ENCODE results near the gene STAT5A.
"Not testable (repeated sequence)": the region's sequence is repeated elsewhere in the genome, so short reads cannot be mapped to it uniquely, and the experiment has no call there.

STAT5A gene

DNA sequence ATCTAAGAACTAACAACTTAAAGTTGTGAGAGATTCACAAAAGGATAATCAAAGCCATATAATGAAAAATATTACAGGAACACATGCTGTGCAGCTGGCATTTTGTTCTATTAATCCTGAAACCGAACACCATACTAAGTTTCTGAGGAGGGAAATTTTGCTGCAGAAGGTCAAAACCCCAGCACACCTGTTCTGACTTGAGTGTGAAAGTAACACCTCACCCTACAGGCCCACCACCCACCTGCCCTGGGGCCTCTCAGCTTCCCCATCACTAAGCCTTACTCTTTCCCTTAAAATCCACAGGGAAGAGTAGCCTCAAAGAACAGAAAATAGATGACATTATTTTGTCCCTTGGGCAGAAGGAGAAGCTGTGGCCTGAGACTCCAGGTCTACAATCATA is 44.8 kb downstream of the STAT5A start:
- DNase-seq (ENCODE audit: low spot score), result no peak

DNA sequence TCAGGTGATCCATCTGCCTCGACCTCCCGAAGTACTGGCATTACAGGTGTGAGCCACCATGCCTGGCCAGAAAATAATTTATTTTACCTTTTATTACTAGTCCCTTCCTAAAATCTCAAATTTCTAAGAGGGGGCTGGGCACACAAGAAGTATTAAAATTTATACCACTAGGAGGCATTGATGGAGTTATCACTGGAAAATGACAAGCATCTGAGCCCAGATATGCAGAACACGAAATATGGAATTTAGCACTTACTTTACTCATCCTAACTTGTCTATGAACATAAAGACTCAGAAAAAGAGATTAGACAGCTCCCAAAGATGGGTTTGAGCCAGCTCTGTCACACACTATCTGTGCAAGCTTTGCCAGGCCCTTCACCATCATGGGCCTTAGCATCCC is 46.4 kb downstream of the STAT5A start:
- DNase-seq (ENCODE audit: low spot score), result no peak

DNA sequence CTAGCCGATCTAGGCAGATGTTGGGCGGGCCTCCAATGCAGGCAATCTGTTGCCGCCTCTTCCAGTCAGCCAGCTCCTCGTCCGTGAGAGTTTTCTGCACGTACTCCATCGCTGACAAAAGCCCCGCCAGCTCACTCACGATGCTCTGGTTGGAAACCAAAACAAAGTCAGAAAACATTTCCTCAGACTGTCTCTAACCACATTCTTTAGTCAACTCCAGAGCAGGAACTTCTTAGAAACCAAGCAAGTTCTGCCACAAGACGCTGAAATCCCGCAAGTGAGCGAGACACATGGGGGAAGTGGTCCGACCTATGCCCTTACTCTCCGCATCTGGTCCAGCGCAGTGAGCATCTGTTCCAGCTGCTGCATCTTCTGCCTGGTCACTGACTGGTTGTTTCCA is 49.1 kb downstream of the STAT5A start:
- no peak for DNase-seq (ENCODE audit: low spot score)

DNA sequence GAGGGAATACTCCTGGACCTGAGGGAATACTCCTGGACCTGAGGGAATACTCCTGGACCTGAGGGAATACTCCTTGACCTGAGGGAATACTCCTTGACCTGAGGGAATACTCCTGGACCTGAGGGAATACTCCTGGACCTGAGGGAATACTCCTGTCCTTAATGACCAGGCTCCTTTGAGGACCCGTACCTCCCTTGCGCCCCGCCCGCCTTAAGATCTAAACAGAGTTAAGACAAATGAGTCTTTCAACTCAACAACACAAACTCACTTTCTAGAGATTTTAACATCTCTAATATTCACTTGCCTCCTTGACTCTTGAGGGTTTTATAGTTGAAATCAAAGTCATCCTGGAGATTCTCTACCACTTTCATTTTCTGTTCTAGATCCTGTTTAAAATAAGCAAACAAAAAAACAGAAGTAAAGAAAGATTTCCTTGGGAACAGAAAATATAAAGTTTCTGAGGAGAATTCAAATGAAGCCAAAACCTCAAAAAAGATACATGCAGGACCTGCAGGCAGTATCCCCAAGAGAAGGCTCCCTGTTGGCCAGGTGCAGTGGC is 50.2 kb downstream of the STAT5A start:
- DNase-seq (ENCODE audit: low spot score), result no peak

DNA sequence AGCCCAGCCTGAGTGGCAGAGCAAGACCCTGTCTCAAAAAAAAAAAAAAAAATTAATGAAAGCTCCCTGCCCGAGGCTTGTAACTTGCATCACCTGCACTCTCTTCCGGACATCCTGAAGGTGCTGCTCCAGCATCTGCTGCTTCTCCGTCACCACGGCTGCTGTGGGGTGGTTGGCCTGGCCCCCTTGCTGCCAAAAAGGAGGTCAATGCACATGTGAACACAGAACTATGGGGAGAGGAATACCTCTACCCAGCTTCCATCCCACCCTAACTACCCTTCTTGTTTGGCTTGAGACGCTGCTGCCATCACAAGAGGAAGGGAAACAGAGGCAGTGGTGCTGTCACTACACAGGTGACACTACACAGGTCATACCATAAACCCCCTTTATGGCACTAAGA is 50.9 kb downstream of the STAT5A start:
- DNase-seq (ENCODE audit: low spot score), result no peak

DNA sequence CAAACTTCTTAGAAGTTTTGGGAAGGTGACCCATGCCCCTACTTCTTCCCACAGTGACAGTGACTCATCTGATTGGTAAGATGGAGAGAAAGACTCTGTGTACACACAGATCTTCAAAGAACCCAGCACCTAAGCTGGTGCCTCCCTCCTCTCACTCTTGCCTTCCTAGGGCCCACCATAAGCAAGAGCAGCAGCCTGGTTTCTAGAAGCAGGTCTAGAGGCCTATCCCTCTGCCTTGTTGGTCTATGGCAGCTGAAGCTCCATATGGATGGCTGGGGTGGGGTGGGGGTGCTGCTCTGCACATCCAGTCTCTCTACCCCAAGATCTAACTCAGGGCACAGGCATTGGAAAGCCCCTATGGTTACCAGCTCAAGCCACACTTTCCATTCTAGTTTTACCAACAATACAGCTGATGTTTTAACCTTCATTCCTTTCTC is 52.4 kb downstream of the STAT5A start:
- DNase-seq (ENCODE audit: low spot score), result no peak

DNA sequence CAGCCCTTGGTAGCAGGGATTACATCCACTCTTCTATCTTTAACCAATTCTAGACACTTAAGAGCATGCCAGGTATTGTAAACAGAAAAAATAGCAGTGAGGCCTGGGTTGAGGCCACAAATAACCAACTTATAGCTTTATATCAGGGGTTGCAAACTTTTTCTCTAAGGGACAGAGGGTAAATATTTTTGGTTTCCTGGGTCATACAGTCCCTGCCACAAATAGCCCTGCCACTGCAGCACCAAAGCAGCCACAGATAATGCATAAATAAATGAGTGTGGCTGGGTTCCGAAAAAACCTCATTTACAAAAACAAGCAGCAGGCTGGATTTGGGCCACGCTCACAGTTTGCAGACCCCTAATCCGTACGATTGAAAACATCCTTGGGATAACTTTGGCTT is 53.3 kb downstream of the STAT5A start:
- DNase-seq (ENCODE audit: low spot score), result no peak

DNA sequence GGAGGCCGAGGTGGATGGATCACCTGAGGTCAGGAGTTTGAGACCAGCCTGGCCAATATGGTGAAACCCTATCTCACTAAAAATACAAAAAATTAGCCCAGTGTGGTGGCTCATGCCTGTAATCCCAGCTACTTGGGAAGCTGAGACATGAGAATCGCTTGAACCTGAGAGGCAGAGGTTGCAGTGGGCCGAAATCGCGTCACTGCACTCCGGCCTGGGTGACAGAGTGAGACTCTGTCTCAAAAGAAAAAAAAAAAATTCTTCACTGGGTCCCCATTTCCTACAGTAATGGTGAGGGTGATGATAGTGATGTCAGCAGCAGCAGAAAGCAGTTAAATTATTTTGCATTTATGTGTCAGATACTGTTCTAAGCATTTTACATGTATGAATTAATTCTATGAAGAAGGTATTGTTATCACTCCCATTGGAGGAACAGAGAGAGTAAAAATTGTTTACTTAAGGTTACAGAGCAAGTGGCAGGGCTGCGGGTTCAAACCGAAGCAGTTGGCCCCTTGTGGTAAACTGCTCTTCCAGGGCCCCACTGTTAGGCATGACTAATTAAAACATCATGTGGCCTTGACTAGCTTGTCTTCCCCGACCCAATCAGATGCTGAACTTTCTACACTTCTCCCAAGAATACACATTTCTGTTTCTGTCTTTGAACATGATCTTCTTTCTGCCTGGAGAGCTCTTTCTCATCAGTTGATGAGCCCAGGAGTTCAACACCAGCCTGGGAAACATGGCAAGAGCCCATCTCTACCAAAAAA is 54.1 kb downstream of the STAT5A start:
- DNase-seq (ENCODE audit: low spot score), result no peak

DNA sequence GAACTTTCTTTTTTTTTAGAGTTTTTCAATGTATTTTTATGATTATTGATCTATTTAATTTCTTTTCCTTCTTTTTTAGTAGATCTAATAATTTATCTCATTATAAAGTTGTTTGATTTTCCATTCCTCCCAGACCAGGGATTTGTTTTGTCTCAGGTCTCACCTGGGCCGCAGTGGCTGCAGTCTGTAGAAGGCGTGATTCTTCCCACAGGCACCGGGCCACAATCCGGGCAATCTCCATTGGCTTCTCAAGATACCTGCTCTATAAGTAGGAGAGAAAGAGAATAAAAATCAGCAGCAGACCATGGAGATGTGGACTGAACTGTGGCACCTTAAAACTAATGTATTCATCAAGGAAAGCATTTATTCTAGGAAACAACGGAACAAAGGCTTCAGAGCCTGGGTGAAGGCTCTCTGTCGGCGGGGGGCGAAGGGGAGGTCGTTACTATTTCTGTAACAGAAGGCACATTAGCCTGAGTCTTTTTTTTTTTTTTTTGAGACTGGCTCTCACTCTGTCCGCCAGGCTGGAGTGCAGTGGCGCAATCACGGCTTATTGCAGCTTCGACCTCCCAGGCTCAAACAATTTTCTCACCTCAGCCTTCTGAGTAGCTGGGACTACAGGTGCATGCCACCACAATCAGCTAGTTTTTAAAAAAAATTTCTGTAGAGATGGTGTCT is 57.2 kb downstream of the STAT5A start:
- no peak for DNase-seq (ENCODE audit: low spot score)

DNA sequence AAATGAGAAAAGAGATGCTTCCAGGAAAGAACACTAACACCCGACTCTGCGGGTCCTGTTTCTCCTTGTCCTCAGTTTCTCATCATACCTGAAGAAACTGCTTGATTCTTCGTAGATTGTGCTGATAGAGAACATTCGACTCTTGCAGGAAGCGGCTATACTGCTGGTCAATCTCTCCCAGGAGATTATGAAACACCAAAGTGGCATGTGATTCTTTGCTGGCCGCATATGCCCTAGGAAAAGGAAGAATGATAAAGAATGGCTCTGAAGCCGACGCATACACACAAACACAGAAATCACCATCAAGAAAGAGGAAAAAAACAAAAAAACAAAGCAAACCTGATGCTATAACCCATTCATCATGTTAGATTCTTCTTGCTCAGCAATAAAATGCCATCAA is 58.2 kb downstream of the STAT5A start:
- DNase-seq (ENCODE audit: low spot score), result no peak

DNA sequence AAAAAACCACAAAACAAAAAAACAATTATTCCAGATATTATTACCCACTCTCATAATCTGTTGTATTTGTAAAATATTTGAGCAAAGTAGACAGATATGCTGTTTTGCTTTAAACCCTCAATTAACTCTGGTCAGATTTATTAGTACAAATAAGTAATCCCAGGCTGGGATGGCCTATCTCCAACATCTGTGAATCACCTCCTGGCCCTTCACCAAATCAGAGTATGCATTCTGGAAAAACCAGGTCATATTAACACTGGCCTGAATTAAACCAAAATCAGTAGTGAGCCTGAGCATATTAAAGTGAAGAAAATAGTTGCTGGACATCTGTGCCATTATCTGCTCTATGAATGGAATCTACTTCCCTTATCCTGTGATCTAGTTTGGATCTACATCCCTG is 58.9 kb downstream of the STAT5A start:
- peak; percentile 64 for DNase-seq (ENCODE audit: low spot score)

DNA sequence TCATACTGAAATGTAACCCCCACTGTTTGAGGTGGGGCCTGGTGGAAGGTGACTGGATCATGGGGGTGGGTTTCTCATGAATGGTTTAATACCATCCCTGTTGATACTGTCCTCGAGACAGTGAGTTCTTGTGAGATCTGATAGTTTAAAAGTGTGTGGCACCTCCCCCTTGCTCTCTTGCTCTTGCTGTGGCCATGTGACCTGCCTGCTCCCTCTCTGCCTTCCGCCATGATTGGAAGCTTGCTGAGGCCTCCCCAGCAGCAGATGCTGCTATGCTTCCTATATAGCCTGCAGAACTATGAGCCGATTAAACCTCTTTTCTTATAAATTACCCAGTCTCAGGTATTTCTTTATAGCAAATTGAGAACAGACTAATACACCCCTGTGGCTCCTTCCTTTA is 59.3 kb downstream of the STAT5A start:
- no peak for DNase-seq (ENCODE audit: low spot score)

DNA sequence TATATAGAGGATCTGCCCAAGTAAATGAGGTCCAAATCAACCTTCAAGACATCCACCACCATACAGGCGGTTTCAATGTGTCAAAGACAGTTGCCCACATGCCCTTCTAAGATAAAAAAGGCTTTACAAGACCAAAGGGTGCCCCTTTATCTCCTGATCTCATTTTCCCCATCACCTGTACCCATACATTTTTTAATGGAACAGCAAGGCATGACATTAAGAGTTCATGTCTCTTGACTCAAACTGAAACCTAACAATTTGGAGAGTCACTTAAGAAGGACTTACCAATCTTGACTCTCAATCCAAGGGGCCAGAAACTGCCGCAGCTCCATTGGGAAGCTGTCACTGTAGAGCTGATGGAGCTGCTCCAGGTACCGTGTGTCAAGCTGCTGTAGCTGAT is 59.8 kb downstream of the STAT5A start:
- DNase-seq (ENCODE audit: low spot score), result no peak

DNA sequence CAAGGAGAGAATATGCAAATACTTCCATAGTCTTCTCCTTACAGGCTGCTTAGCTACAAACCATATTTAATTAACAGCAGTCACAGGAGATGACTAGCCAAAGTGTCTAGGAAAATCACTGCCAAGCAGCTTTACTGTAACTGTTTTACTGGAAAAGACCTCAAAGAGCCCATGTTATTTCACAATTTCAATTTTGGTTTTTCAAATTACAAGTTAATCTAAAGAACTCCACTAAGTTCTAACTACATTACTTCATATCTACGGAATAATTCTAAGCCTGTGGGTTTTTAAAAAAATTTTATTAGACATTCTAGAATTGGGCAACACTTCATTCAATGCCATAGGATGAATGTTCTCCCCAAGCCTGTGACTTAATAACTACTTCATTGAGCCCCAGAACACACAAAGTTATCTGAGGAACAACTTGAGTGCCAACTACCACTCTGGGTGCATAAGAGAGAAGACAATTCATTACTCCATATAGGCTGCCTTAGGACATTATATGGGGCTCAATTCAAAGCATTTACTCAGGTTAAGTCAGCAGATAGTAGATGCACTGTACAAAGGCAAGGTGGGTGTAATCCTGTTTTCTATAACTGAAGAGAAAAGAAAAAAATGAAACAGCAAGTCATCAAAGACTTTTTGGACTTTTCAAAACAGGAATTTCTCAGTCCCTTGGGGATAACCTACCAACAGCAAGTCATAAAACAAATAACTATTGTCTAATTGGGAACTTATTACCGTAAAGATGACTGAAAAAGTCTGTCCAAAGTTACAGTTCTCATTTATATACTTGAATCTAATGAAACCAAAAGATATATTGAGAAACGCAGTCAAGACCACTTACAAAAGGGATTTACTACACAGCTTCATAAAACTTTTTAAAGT is 66.9 kb downstream of the STAT5A start:
- DNase-seq (ENCODE audit: low spot score), result peak; percentile 20

DNA sequence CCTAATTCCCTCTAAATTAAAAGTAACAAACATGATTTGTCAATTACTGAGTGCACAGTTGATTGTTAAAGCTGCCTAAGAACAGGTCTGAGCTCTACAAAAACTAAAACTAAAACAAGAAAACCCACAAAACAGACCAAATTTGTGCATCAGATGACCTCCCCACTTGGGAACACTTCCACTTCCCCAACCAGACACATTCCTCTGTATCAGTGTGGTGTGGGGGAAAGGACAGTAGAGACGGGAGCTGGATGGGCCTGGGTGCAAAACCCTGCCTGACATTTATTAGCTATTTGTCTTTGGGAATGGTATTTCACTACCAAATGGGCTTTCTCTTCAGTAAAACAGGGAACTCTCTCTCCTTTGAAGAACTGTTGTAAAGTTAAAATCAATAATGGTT is 70.1 kb downstream of the STAT5A start:
- DNase-seq (ENCODE audit: low spot score), result no peak

DNA sequence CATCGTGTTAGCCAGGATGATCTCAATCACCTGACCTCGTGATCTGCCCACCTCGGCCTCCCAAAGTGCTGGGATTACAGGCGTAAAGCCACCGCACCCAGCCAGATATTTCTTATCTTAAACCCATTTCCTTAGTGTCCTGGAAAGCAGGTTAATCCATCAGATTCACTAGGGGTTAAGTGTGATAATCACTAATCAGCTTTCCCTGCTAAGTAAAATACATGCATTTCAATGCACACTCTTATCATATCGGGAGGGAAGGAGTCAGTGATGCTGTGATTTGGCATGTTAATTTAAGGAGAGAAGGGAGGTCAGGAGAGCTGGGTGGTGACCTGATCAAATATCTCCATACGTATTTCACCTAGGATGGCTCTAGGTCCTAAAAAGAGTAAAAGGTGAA is 70.8 kb downstream of the STAT5A start:
- no peak for DNase-seq (ENCODE audit: low spot score)

DNA sequence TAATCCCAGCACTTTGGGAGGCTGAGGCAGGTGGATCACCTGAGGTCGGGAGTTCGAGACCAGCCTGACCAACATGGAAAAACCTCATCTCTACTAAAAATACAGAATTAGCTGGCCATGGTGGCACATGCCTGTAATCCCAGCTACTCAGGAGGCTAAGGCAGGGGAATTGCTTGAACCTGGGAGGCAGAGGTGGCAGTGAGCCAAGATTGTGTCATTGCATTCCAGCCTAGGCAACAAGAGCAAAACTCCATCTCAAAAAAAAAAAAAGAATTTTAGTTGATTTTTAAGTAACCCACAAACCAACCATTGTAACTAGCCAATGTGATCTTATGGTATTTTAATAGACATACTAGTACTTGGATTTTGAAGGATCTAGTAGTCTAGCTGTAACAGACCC is 72.1 kb downstream of the STAT5A start:
- not testable (repeated sequence) for DNase-seq (ENCODE audit: low spot score)

Measured in COLO829 (cell line).